HEK293 (cell line): ENCODE data around the gene DYNLRB1.

ENCODE experiments used
- HOXA7 ChIP-seq: sonication (generic); formaldehyde crosslinking; IDR thresholded peaks from 2 replicates; pipeline ENCODE4 v1.8.1; 2022; ENCODE audit warnings: missing genetic modification reagents, borderline replicate concordance
- MZF1 ChIP-seq: fragments of 450-650 bp; formaldehyde crosslinking; IDR thresholded peaks from 2 replicates; pipeline ENCODE4 v1.5.1; 2017; ENCODE audit warnings: missing biosample characterization, missing genetic modification characterization, borderline replicate concordance
- SETDB1 ChIP-seq: IDR thresholded peaks from one replicate; pipeline ENCODE4 v1.6.1; 2017; ENCODE audit warnings: mild to moderate bottlenecking, low read length, moderate library complexity, mixed read lengths; ENCODE audit not compliant: insufficient read length
- YY1 ChIP-seq: fragments of 450-650 bp; formaldehyde crosslinking; IDR thresholded peaks from 2 replicates; pipeline ENCODE4 v1.5.1; 2018; ENCODE audit warnings: missing biosample characterization, missing genetic modification characterization
- ZNF10 ChIP-seq: fragments of 450-650 bp; formaldehyde crosslinking; IDR thresholded peaks from 2 replicates; pipeline ENCODE4 v1.5.1; 2017; ENCODE audit warnings: missing biosample characterization, missing genetic modification characterization
- ZNF16 ChIP-seq: fragments of 450-650 bp; formaldehyde crosslinking; IDR thresholded peaks from 2 replicates; pipeline ENCODE4 v1.5.1; 2016; ENCODE audit warnings: low read depth, missing biosample characterization, missing genetic modification characterization
- ZNF274 ChIP-seq, 2 experiments: fragments of 200-500 bp in 1 of 2; fragments of 450-650 bp in 1 of 2; sonication (Bioruptor generic) in 1 of 2; formaldehyde crosslinking in 1 of 2; IDR thresholded peaks; 2 replicates each; pipeline versions ENCODE4 v1.5.1 to v1.6.1; 2014 to 2016; ENCODE audit warnings: borderline replicate concordance in 1 of 2, inconsistent platforms in 1 of 2, low read length in 1 of 2, missing biosample characterization in 1 of 2, missing genetic modification characterization in 1 of 2
- ZNF423 ChIP-seq: fragments of 450-650 bp; formaldehyde crosslinking; IDR thresholded peaks from 2 replicates; pipeline ENCODE4 v1.5.1; 2016; ENCODE audit warnings: missing biosample characterization, missing genetic modification characterization
- ZNF677 ChIP-seq: fragments of 450-650 bp; IDR thresholded peaks from 2 replicates; pipeline ENCODE4 v1.5.0; 2018; ENCODE audit warnings: missing biosample characterization, mild to moderate bottlenecking, missing genetic modification characterization, moderate library complexity
- ZNF785 ChIP-seq: fragments of 450-650 bp; formaldehyde crosslinking; IDR thresholded peaks from 2 replicates; pipeline ENCODE4 v1.5.1; 2016; ENCODE audit warnings: missing biosample characterization, missing genetic modification characterization
- TF ChIP-seq, protein P1 (sequence below): fragments of 450-650 bp; formaldehyde crosslinking; optimal IDR thresholded peaks from 2 replicates; pipeline ENCODE3; 2016; ENCODE audit warnings: missing biosample characterization, mild to moderate bottlenecking, missing genetic modification characterization
- TF ChIP-seq, protein P2 (sequence below): fragments of 450-650 bp; formaldehyde crosslinking; IDR thresholded peaks from 2 replicates; pipeline ENCODE4 v1.5.1; 2016; ENCODE audit warnings: missing biosample characterization, missing genetic modification characterization

DNA sequence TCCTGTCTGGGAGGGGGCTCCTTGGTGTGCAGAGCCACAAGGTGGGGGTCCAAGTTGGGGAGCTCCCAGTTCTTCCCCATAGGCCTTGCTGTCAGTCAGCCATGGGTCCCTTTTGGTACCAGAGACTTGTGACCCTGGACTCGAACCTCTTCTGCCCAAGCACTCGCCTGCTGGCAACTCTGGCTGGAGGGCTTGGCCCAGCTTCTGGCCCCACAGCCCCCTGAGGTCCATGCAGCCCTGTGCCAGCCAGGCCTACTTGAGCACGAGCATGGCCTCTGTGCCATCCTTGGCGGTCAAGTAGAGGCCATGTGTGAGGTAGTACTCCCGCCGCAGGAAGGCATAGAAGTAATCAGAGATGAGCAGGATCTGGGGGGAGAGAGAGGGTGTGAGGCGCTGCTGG is 44.4 kb downstream of the DYNLRB1 start:
- no peak for TF ChIP-seq ZNF677
- TF ChIP-seq, protein P1, sequence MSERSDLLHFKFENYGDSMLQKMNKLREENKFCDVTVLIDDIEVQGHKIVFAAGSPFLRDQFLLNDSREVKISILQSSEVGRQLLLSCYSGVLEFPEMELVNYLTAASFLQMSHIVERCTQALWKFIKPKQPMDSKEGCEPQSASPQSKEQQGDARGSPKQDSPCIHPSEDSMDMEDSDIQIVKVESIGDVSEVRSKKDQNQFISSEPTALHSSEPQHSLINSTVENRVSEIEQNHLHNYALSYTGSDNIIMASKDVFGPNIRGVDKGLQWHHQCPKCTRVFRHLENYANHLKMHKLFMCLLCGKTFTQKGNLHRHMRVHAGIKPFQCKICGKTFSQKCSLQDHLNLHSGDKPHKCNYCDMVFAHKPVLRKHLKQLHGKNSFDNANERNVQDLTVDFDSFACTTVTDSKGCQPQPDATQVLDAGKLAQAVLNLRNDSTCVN (tag by site-specific recombination), result no peak
- no peak for TF ChIP-seq ZNF10 (tag by site-specific recombination)
- TF ChIP-seq HOXA7 (CRISPR knock-in tag), result no peak
- TF ChIP-seq ZNF274 (IDR thresholded peaks at IDR 0.05; ENCODE audit: low read length), result no peak
- no peak for TF ChIP-seq ZNF274 (tag by site-specific recombination; IDR thresholded peaks at IDR 0.05; ENCODE audit: borderline replicate concordance)
- TF ChIP-seq ZNF16 (tag by site-specific recombination), result no peak
- TF ChIP-seq ZNF423 (tag by site-specific recombination), result no peak
- TF ChIP-seq, protein P2, sequence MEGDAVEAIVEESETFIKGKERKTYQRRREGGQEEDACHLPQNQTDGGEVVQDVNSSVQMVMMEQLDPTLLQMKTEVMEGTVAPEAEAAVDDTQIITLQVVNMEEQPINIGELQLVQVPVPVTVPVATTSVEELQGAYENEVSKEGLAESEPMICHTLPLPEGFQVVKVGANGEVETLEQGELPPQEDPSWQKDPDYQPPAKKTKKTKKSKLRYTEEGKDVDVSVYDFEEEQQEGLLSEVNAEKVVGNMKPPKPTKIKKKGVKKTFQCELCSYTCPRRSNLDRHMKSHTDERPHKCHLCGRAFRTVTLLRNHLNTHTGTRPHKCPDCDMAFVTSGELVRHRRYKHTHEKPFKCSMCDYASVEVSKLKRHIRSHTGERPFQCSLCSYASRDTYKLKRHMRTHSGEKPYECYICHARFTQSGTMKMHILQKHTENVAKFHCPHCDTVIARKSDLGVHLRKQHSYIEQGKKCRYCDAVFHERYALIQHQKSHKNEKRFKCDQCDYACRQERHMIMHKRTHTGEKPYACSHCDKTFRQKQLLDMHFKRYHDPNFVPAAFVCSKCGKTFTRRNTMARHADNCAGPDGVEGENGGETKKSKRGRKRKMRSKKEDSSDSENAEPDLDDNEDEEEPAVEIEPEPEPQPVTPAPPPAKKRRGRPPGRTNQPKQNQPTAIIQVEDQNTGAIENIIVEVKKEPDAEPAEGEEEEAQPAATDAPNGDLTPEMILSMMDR (tag by site-specific recombination), result no peak
- no peak for TF ChIP-seq ZNF785 (tag by site-specific recombination)
- no peak for TF ChIP-seq SETDB1
- TF ChIP-seq YY1 (tag by site-specific recombination), result no peak
- no peak for TF ChIP-seq MZF1 (tag by site-specific recombination)
